ENCODE measurements around the gene CCDC183.

GRCh38 chr9:136840877-136841645, 44.9 kb downstream of the CCDC183 start:
- TF ChIP-seq EZH2 (IDR thresholded peaks at IDR 0.05; ENCODE audit: borderline replicate concordance, control insufficient read depth, low read depth, low read length): no peak
- no peak for TF ChIP-seq KLF5 (IDR thresholded peaks at IDR 0.05; ENCODE audit: partially characterized antibody)
- TF ChIP-seq ZNF24 (IDR thresholded peaks at IDR 0.05): no peak
- no peak for TF ChIP-seq BHLHE40 (IDR thresholded peaks at IDR 0.05; ENCODE audit: borderline replicate concordance in 1 of 2, low read depth in 2 of 2, low read length in 1 of 2)
- TF ChIP-seq, protein P1, sequence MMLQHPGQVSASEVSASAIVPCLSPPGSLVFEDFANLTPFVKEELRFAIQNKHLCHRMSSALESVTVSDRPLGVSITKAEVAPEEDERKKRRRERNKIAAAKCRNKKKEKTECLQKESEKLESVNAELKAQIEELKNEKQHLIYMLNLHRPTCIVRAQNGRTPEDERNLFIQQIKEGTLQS (IDR thresholded peaks at IDR 0.05; ENCODE audit: borderline replicate concordance, extremely low read depth, low read depth, low read length): no peak
- no peak for TF ChIP-seq CBX5 (IDR thresholded peaks at IDR 0.05; ENCODE audit: low read depth)
- no peak for TF ChIP-seq TARDBP (IDR thresholded peaks at IDR 0.05; ENCODE audit: borderline replicate concordance)
- TF ChIP-seq, protein P2, sequence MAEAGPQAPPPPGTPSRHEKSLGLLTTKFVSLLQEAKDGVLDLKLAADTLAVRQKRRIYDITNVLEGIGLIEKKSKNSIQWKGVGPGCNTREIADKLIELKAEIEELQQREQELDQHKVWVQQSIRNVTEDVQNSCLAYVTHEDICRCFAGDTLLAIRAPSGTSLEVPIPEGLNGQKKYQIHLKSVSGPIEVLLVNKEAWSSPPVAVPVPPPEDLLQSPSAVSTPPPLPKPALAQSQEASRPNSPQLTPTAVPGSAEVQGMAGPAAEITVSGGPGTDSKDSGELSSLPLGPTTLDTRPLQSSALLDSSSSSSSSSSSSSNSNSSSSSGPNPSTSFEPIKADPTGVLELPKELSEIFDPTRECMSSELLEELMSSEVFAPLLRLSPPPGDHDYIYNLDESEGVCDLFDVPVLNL (IDR thresholded peaks at IDR 0.05; ENCODE audit: low read depth, low read length): no peak
